ENCODE data around the gene PLCB2. TPM values are rescaled to one million over a fixed set of nuclear protein-coding genes. Genes with fewer than 3 reads are reported as not detected.

The PLCB2 gene
- total RNA-seq, 1 donor from 2014 or later, result 178 TPM

- intact Hi-C loops (cut with micrococcal nuclease), result loop anchor here (5.0 kb wide), 1 partner anchor 32 kb away; no protein-coding TSS in a partner anchor
Observed at GRCh38 chr15:40239693-40240618, 67.8 kb downstream of the PLCB2 start.

- intact Hi-C loops (cut with micrococcal nuclease), result loop anchor here (5.0 kb wide), 1 partner anchor 33 kb away; no protein-coding TSS in a partner anchor
Observed at GRCh38 chr15:40239404-40239692, 68.4 kb downstream of the PLCB2 start.

DNA sequence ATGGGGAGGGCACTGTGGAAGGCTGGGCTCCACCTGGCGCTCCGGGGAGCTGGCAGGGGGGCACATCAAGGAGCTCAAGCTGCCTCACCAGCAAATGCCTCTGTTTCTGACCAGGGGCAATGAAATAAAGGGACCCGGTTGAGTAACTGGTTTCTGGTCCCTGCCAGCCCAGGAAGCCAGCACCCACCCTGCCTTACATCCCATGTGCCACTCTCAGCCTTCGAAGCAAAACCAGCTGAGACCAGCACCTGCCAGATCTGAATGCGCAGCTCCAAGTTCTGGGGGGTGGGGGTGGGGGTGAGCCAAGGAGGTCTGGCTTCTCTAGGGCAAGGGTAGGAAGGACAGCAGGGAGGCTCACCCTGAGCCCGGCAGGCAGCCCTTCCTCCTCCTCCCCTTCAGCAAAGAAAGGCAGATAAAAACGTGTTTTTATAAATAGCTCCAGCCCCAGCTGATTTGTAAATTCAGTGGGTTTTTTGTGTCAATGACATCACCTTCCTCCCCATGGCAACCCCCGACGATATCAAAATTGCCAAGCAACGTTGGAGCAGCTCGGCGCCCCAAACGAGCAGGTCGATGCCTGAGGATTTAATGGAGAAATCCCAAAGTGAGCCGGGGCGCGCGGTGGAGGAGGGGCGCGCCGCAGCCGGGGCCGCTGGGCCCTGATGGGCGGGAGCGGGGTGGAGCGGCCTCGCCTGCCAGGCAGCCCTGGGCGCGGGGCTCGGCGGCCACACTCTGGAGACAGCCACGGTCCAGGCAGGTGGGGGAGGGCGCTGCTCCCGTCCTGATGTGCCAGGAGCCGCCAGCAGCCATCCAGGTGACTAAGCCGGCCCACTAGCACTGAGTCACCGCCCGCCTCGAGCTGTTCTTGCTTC, 69.0 kb downstream of the PLCB2 start, which contains the start of gene PAK6:
Gene PAK6 (plus strand): TSS at position 532 of the 872 bp plus-strand sequence. CDS start 25,723 bp downstream, outside the sequence.
- intact Hi-C loops (cut with micrococcal nuclease), result loop anchor here (5.0 kb wide), 1 partner anchor 34 kb away; no protein-coding TSS in a partner anchor

Other genes with a start within 250 kb of the PLCB2 start
- gene BMF, start 199.1 kb downstream of the PLCB2 start, total RNA-seq, result 9.6 and 12.4 TPM in 2 replicates
- gene BUB1B, start 146.9 kb downstream of the PLCB2 start, total RNA-seq, result 49.9 and 54.8 TPM in 2 replicates
- gene PAK6, start 68.9 kb downstream of the PLCB2 start, total RNA-seq, result 0.22 and 0.37 TPM in 2 replicates
- not detected in 2 replicates for gene ANKRD63, start 24.9 kb downstream of the PLCB2 start, total RNA-seq
- gene INAFM2, start 15.8 kb upstream of the PLCB2 start, total RNA-seq, result 11.6 and 12.0 TPM in 2 replicates
- gene CCDC9B, start 33.0 kb upstream of the PLCB2 start, total RNA-seq, result 0.39 and 0.66 TPM in 2 replicates
- gene PHGR1, start 43.1 kb upstream of the PLCB2 start, total RNA-seq, result not detected in 2 replicates
- 0.22 and 1.0 TPM in 2 replicates for gene DISP2, start 50.3 kb upstream of the PLCB2 start, total RNA-seq
- 38.0 and 42.7 TPM in 2 replicates for gene KNSTRN, start 74.8 kb upstream of the PLCB2 start, total RNA-seq
- 39.0 and 41.4 TPM in 2 replicates for gene IVD, start 97.9 kb upstream of the PLCB2 start, total RNA-seq
- gene BAHD1, start 133.0 kb upstream of the PLCB2 start, total RNA-seq, result 25.4 and 27.3 TPM in 2 replicates
- 11.5 and 12.2 TPM in 2 replicates for gene CHST14, start 163.0 kb upstream of the PLCB2 start, total RNA-seq